RCC 7860 (cell line): ENCODE results near the gene NMS.
A peak's percentile ranks its signal among the peaks of the same experiment; 100 is the strongest.
"Not testable (repeated sequence)": the region's sequence is repeated elsewhere in the genome, so short reads cannot be mapped to it uniquely, and the experiment has no call there.

Experiments used
- DNase-seq: peaks from one replicate; pipeline ENCODE4 v3.0.0-alpha.2; 2015; ENCODE audit warnings: low spot score
- FAIRE-seq: peaks from 2 replicates; lab custom pipeline; 2012; peaks lifted over from hg19 to GRCh38; lab: Jason Lieb, UNC

Gene NMS

GRCh38 chr2:100470182-100470581 lies at the start of gene NMS:
Gene NMS (plus strand): TSS chr2:100470482. CDS start chr2:100470489, 7 bp downstream.
- FAIRE-seq (no peak), DNase-seq (no peak)

GRCh38 chr2:100422320-100423055 lies 47.8 kb upstream of the NMS start:
- FAIRE-seq (no peak), DNase-seq (no peak)

GRCh38 chr2:100423631-100424030 lies 46.7 kb upstream of the NMS start:
- DNase-seq (no peak), FAIRE-seq (no peak)

GRCh38 chr2:100424277-100424875 lies 45.9 kb upstream of the NMS start:
- no peak for FAIRE-seq
- DNase-seq = no peak

- FAIRE-seq = no peak
- no peak for DNase-seq
Observed at GRCh38 chr2:100425107-100425506, 45.2 kb upstream of the NMS start.

GRCh38 chr2:100425573-100426383 lies 44.5 kb upstream of the NMS start:
- DNase-seq (no peak), FAIRE-seq (no peak)

- no peak for DNase-seq
- no peak for FAIRE-seq
Observed at GRCh38 chr2:100426384-100426720, 43.9 kb upstream of the NMS start.

- DNase-seq (no peak), FAIRE-seq (no peak)
Observed at GRCh38 chr2:100427111-100427510, 43.2 kb upstream of the NMS start.

GRCh38 chr2:100427627-100428258 lies 42.5 kb upstream of the NMS start:
- FAIRE-seq = no peak
- peak; percentile 16 for DNase-seq

- no peak for DNase-seq
- no peak for FAIRE-seq
Observed at GRCh38 chr2:100429726-100430125, 40.6 kb upstream of the NMS start.

GRCh38 chr2:100437751-100438150 lies 32.5 kb upstream of the NMS start:
- DNase-seq = no peak
- no peak for FAIRE-seq

- FAIRE-seq (peak; percentile 30), DNase-seq (peak; percentile 59)
Observed at GRCh38 chr2:100446696-100447095, 23.6 kb upstream of the NMS start.

- no peak for FAIRE-seq
Observed at GRCh38 chr2:100451092-100451491, 19.2 kb upstream of the NMS start.

GRCh38 chr2:100451734-100452133 lies 18.5 kb upstream of the NMS start:
- FAIRE-seq = no peak
- no peak for DNase-seq

More at GRCh38 chr2:100451092-100451491, 19.2 kb upstream of the NMS start:
- DNase-seq = no peak

GRCh38 chr2:100453853-100454252 lies 16.4 kb upstream of the NMS start:
- DNase-seq = no peak
- no peak for FAIRE-seq

GRCh38 chr2:100456357-100456756 lies 13.9 kb upstream of the NMS start:
- not testable (repeated sequence) for DNase-seq, FAIRE-seq

GRCh38 chr2:100460904-100461530 lies 9.3 kb upstream of the NMS start:
- DNase-seq (no peak), FAIRE-seq (no peak)

- DNase-seq (no peak), FAIRE-seq (no peak)
Observed at GRCh38 chr2:100470898-100471514, 724 bp downstream of the NMS start.

GRCh38 chr2:100476606-100477005 lies 6.3 kb downstream of the NMS start:
- no peak for DNase-seq
- no peak for FAIRE-seq

GRCh38 chr2:100482741-100483140 lies 12.5 kb downstream of the NMS start:
- no peak for FAIRE-seq
- no peak for DNase-seq
